GM19468 (cell line): ENCODE results near the gene CFAP43.
"Not testable (repeated sequence)": the region's sequence is repeated elsewhere in the genome, so short reads cannot be mapped to it uniquely, and the experiment has no call there.

Experiments
- ATAC-seq: cut with Tn5 transposase; IDR thresholded peaks from one replicate; pipeline ENCODE4 v1.9.1; 2021; ENCODE audit warnings: mild to moderate bottlenecking, moderate library complexity, moderate number of reproducible peaks; ENCODE audit not compliant: unreplicated experiment; ENCODE audit errors: extremely low read depth

Gene CFAP43

GRCh38 chr10:104259456-104259855 is 27.3 kb upstream of the CFAP43 start:
- no peak for ATAC-seq

- ATAC-seq = no peak
Observed at GRCh38 chr10:104258209-104258608, 26.0 kb upstream of the CFAP43 start.

- ATAC-seq = no peak
Observed at GRCh38 chr10:104257235-104257634, 25.1 kb upstream of the CFAP43 start.

- no peak for ATAC-seq
Observed at GRCh38 chr10:104256335-104256961, 24.3 kb upstream of the CFAP43 start.

- no peak for ATAC-seq
Observed at GRCh38 chr10:104255311-104255981, 23.3 kb upstream of the CFAP43 start.

- ATAC-seq = no peak
Observed at GRCh38 chr10:104254493-104255310, 22.5 kb upstream of the CFAP43 start, which contains the start of gene GSTO1. GSTO1 (plus strand) TSS chr10:104254892; CDS start chr10:104254929, 37 bp downstream.

GRCh38 chr10:104253606-104254410 is 21.6 kb upstream of the CFAP43 start:
- no peak for ATAC-seq

GRCh38 chr10:104253106-104253505 is 20.9 kb upstream of the CFAP43 start:
- no peak for ATAC-seq

GRCh38 chr10:104252368-104252767 is 20.2 kb upstream of the CFAP43 start:
- no peak for ATAC-seq

- ATAC-seq = no peak
Observed at GRCh38 chr10:104251443-104251842, 19.3 kb upstream of the CFAP43 start.

- no peak for ATAC-seq
Observed at GRCh38 chr10:104250371-104250770, 18.2 kb upstream of the CFAP43 start.

- ATAC-seq = not testable (repeated sequence)
Observed at GRCh38 chr10:104248931-104249330, 16.8 kb upstream of the CFAP43 start.

- ATAC-seq = no peak
Observed at GRCh38 chr10:104247513-104248146, 15.5 kb upstream of the CFAP43 start.

- no peak for ATAC-seq
Observed at GRCh38 chr10:104246976-104247375, 14.8 kb upstream of the CFAP43 start.

- ATAC-seq = no peak
Observed at GRCh38 chr10:104245066-104245632, 13.0 kb upstream of the CFAP43 start.

GRCh38 chr10:104243512-104243911 is 11.3 kb upstream of the CFAP43 start:
- ATAC-seq = no peak

- ATAC-seq = not testable (repeated sequence)
Observed at GRCh38 chr10:104243009-104243408, 10.8 kb upstream of the CFAP43 start.

- ATAC-seq = no peak
Observed at GRCh38 chr10:104242545-104242944, 10.4 kb upstream of the CFAP43 start.

GRCh38 chr10:104240078-104240477 is 7.9 kb upstream of the CFAP43 start:
- no peak for ATAC-seq
